ENCODE results near the gene ZNF627.

ZNF627 gene

GRCh38 chr19:11652492-11652891, 55.2 kb downstream of the ZNF627 start:
- no peak for DNase-seq (ENCODE audit: low read depth)
- H3K4me3 ChIP-seq (ENCODE audit: low read depth, low read length) = no peak overlapping the region
- TF ChIP-seq, protein P1, sequence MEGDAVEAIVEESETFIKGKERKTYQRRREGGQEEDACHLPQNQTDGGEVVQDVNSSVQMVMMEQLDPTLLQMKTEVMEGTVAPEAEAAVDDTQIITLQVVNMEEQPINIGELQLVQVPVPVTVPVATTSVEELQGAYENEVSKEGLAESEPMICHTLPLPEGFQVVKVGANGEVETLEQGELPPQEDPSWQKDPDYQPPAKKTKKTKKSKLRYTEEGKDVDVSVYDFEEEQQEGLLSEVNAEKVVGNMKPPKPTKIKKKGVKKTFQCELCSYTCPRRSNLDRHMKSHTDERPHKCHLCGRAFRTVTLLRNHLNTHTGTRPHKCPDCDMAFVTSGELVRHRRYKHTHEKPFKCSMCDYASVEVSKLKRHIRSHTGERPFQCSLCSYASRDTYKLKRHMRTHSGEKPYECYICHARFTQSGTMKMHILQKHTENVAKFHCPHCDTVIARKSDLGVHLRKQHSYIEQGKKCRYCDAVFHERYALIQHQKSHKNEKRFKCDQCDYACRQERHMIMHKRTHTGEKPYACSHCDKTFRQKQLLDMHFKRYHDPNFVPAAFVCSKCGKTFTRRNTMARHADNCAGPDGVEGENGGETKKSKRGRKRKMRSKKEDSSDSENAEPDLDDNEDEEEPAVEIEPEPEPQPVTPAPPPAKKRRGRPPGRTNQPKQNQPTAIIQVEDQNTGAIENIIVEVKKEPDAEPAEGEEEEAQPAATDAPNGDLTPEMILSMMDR (IDR thresholded peaks at IDR 0.05; ENCODE audit: low read depth, low read length, missing control alignments) = no peak

- no peak for DNase-seq (ENCODE audit: low read depth)
- TF ChIP-seq, protein P1 (IDR thresholded peaks at IDR 0.05; ENCODE audit: low read depth, low read length, missing control alignments) = no peak
- H3K4me3 ChIP-seq (ENCODE audit: low read depth, low read length) = no peak overlapping the region
Measured at GRCh38 chr19:11656535-11656934, 59.3 kb downstream of the ZNF627 start.

- TF ChIP-seq, protein P1 (IDR thresholded peaks at IDR 0.05; ENCODE audit: low read depth, low read length, missing control alignments) = no peak
- H3K4me3 ChIP-seq (ENCODE audit: low read depth, low read length) = no peak overlapping the region
- DNase-seq (ENCODE audit: low read depth) = no peak
Measured at GRCh38 chr19:11657307-11657706, 60.0 kb downstream of the ZNF627 start.

- H3K4me3 ChIP-seq (ENCODE audit: low read depth, low read length) = no peak overlapping the region
- TF ChIP-seq, protein P1 (IDR thresholded peaks at IDR 0.05; ENCODE audit: low read depth, low read length, missing control alignments) = no peak
- no peak for DNase-seq (ENCODE audit: low read depth)
Measured at GRCh38 chr19:11658970-11659369, 61.7 kb downstream of the ZNF627 start.

DNA sequence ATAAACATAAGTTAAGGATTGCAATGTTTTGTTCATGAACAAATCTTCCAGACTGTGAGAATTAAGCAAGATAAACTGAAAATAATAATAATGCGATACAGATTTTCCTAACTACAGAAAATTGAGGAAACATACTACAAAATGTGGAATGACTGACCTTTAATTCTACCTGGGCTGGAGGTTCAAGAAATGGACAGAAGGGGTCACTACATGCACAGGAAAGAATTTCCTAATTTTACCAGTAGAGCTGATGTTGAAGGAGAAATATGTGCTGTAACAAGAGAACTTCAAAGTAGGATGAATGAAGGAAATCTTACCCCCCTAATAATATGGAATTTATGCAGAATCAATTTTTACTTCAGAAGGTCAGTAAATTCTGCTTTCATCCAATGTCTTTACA, 62.3 kb downstream of the ZNF627 start:
- TF ChIP-seq, protein P1 (IDR thresholded peaks at IDR 0.05; ENCODE audit: low read depth, low read length, missing control alignments) = peak; percentile 15
- no peak for DNase-seq (ENCODE audit: low read depth)

DNA sequence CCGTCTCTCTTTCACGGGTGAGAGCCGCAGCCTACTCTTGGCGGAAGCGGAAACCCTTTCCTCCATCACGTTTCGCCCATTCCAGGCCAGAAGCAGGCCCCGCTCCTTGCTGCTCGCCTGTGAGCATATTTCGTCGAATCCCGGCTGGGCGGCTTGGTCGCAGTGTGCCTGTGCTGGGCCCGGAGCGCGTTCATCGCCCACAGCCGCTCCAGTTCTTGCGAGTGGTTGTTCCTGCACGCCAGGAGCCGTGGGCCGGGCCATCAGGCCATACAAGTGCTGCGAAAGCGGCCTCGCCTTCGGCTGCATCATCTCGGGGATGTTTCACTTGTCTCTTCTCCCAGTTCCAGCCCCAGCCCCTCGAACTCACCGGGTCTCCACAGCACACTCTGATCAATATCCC, 65.0 kb downstream of the ZNF627 start:
- DNase-seq (ENCODE audit: low read depth) = no peak
- no peak overlapping the region for H3K4me3 ChIP-seq (ENCODE audit: low read depth, low read length)
- TF ChIP-seq, protein P1 (IDR thresholded peaks at IDR 0.05; ENCODE audit: low read depth, low read length, missing control alignments) = no peak

More for the DNA sequence above, 62.3 kb downstream of the ZNF627 start:
- no peak overlapping the region for H3K4me3 ChIP-seq (ENCODE audit: low read depth, low read length)

DNA sequence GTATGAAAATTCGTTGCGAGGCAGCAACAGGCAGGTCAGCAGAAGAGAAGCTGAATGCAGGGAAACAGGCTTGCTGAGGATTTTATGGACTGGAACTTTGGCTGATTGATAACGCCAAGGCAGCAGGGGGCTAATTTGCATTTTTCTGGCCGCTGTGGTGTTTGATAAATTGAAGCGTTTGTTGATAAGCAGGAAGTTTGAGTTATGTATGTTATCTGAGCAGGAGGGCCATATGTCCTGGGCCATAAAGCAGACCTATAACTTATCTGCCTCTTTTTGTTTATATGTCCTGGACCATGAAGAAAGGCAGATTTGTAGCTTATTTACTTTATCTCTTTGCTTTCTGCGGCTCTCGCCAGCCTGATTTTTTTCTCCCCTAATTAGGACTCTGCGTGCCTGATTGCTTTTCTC, 65.9 kb downstream of the ZNF627 start:
- no peak overlapping the region for H3K4me3 ChIP-seq (ENCODE audit: low read depth, low read length)
- TF ChIP-seq, protein P1 (IDR thresholded peaks at IDR 0.05; ENCODE audit: low read depth, low read length, missing control alignments) = no peak
- no peak for DNase-seq (ENCODE audit: low read depth)
